Activated T-helper 9 cell treated with anti-CD3 and anti-CD28 coated beads, Interleukin-2, amount 50 U/mL, for 16 hours (primary cell): ENCODE data around the gene BEND4.
A peak's percentile ranks its signal among the peaks of the same experiment; 100 is the strongest.
"Not testable (repeated sequence)": the region's sequence is repeated elsewhere in the genome, so short reads cannot be mapped to it uniquely, and the experiment has no call there.

Experiments
- DNase-seq: peaks from one replicate; pipeline ENCODE4 v3.0.0-alpha.2; 2020; ENCODE audit warnings: low read depth

BEND4 gene

GRCh38 chr4:42152507-42153504 is at the start of gene BEND4:
Gene BEND4, minus strand, starts transcription at chr4:42152655. Its CDS starts 512 bp downstream, at chr4:42152143.
- DNase-seq = no peak

DNA sequence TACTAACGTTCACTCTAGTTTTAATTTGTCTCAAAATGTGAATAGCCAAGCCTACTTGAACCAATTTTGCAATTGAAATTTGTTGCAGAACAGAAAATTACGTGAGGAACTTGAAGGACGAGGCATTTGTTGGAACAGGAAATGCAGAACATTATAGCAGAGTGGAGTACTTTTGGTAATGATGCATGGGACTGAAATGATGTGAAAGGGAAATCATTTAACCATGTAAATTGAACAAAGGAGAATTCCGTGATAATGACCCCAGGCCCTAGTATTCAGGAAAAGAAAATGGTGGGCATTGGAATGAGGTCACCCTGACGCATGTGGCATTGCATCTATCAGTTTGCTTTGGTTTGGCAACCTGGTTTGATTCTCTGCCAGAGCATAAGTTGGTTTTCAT is 44.9 kb upstream of the BEND4 start:
- DNase-seq = no peak

DNA sequence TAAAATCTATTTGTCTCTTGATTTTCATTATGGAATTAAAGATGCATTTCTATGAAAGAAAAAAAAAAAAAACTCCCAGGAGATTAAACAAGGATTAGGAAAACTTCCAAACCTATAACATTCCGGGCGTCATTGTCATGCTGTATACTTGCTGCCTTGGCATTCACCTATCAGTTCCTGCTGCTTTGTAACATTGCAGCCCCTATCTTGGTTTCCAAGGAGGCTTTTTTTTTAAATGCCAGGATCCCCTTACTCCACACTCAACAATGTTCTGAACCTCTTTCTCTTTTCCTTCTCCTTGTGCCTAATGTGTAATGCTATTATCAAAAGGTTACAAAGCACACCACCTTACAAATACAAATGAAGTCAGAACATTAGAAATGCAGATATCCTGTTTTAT is 20.5 kb upstream of the BEND4 start:
- no peak for DNase-seq

DNA sequence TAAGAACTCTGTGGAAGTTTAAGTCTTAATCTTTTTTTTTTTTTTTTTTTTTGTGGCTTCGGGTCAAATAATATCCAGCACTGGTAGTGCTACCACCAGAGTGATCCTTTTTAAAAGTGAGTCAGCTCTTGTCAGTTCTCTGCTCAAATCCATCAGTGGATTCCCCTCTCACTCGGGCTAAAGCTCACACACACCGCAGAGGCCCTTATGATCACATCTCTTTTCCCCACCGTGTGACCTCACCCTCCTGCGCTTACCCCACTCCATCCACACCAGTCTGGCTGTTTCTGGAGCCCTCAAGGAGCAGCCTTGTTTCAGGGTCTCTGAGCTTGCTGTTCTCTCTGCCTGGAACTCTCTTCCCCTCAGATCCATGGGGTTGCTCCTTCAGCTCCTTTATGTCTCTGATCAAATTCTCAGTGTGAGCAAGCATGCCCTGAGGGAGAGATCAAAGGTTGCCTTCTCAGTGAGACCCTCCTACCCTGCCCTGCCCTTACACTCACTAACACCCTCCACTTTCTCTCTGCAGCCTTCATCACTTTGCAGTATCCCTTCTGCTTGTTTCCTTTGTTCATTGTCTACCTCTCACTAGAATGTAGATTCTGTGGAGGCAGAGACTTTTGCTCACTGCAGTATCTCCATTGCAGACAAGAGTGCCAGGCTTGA is 19.8 kb upstream of the BEND4 start:
- DNase-seq = no peak

- DNase-seq = no peak
Observed at GRCh38 chr4:42167709-42168108, 15.3 kb upstream of the BEND4 start.

GRCh38 chr4:42166186-42166585 is 13.7 kb upstream of the BEND4 start:
- not testable (repeated sequence) for DNase-seq

DNA sequence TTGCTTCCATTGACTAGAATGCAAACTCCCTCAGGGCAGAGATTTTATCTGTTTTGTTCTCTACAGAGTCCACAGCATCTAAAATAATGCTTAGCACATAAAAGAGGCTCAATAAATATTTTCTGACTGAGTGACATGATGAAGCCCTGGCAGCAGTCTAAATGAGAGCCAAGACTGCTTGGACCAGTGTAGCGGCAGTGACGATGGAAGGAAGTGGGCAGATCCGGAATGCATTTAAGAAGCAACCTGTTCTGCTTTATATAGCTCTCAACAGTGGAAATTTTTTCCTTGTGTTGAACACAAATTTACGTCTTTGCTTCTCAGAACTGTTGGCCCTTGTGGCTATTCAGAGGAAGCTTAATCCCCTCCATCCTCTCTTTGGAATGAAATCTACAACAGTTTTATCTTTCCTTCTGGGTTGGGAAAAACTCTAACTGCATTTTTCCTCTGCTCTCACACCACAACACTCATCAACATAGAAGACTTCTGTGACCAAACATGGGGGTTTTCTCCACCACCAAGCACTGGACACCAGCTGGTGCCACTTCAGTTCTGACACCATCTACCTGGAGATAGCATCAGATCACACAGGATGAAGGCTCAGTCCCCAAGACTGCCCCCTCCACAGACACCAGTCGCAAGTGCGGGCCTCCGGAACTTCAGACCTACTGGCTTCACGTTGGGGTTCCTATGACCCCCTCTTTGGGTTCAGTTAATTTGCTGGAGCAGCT is 7.0 kb upstream of the BEND4 start:
- no peak for DNase-seq

DNA sequence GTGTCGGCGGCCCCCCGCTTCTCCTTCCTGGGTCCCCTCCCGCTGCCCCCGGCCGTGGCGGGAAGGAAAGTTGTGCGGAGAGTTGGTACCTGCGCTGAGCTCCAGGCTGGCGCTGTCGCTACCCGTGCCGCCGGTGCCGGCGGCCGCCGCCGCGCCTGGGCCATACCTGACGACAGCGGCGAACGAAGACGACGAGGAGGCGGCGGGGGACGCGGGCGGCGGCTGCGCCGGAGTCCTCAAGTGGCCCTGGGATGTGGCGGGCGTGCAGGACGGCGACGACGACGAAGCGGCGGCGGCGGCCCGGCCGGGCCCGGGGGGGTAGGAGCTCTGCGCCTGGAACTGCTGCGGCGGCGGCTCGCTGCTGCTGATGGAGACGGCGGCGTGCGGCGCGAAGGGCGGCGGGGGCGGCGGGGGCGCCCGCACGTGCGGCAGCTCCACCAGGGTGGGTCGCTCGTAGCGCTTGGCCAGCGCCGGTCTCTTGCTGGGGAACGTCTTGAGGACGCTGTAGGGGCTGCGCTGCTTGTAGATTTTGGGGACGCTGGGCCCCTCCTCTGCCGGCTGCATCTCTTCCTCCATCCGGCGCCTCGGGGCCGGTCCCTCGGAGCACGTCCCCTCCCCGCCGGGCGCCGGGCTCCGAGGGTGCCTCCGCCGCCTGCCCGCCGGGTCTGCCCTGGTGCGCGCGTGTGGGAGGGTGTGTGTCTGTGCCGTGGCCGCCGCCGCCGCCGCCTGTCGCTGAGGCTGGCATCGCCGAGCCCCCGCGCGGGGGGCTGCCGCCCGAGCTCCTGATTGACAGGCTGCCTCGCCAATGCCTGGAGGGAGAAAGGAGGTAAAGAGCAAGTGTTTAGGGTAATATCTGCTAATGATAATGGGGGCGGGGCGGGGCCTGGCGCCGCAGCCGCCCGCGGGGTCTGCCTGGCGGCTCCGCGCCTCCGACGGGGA is 618 bp downstream of the BEND4 start:
- peak; percentile 9 for DNase-seq

GRCh38 chr4:42150653-42151567 is 1.5 kb downstream of the BEND4 start:
- DNase-seq = no peak

- no peak for DNase-seq
Observed at GRCh38 chr4:42149004-42149403, 3.5 kb downstream of the BEND4 start.

- no peak for DNase-seq
Observed at GRCh38 chr4:42148425-42148824, 4.0 kb downstream of the BEND4 start.

- no peak for DNase-seq
Observed at GRCh38 chr4:42144028-42144427, 8.4 kb downstream of the BEND4 start.

DNA sequence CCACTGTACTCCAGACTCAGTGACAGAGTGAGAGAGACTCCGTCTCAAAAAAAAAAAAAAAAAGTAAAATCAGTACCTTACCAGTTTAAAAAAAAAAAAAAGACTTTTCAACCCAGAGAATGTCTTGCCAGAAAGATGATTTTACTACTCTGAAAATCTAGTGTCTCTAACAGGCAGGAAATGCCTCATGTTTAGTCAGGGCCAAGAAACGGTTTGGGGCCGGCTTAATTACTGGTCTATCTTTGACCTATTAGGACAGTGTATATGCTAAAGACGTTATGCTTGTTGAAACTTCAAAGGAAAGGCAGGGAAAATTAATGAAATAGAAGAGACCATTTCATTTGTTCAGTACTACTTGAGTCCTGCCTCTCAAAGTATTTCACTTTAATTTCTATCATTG is 9.9 kb downstream of the BEND4 start:
- no peak for DNase-seq

GRCh38 chr4:42136371-42136770 is 16.1 kb downstream of the BEND4 start:
- no peak for DNase-seq

DNA sequence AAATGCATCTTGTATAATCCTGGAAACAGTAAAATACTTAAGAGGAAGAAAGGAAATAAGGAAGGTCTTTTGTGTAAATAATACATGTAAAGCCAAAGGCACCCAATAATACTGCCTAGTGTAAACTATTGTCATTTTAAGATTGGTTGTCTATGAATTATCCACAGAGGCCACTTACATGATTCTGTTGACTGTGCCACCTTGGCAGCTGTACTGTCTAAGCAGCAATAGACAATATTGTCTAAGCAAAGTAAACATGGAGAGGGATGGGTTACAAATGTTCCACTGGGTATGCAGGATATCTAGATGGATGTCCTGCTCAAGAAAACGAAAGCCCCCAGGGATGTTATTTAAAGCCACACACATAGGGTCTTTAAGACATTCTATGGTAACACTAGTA is 19.4 kb downstream of the BEND4 start:
- DNase-seq = no peak

GRCh38 chr4:42132099-42132498 is 20.4 kb downstream of the BEND4 start:
- DNase-seq = no peak

DNA sequence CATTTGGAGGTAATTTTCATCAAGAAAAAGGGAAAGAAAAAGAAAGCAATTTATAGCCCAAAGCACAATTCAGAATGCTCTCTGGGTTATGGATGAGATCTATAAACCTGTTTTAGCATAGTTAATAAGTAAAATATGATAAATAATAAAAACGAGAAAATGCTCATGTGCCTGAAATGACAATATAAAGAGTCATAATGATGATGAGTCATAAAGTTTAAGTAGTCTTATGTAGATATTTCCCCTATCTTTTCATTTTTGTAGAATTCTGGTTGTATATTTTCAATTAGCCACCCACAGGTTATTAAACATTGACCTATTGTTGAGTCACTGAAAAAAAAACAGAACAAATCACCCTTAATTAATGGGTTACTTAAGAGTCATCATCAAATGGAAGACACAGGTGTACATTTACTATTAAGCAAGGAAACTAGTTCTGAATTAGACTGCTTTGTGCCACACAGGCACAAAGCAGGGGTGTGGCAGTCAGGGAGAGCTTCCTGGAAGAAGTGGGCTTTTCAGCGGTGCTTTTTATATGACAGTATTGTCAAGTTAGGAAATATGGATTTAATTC is 29.3 kb downstream of the BEND4 start:
- no peak for DNase-seq

DNA sequence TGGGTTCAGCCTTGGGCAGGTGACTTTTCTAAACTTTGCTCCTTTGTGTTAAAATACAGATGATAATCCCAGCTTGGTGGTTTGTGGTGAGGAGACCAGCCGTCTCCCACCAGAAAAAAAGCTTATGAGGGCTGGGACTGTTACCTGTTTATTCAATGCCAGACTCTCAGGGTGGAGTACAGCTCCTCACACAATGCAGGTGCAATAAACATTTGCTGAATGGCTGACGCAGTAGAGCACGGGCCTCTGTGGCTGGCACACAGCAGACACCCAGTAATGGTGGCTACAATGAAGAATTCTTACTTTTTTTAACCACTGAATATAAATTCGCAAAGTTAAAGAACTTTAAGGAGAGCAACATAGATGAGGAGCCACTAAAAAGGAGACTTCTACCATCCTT is 30.2 kb downstream of the BEND4 start:
- no peak for DNase-seq

GRCh38 chr4:42119886-42120285 is 32.6 kb downstream of the BEND4 start:
- no peak for DNase-seq

- DNase-seq = no peak
Observed at GRCh38 chr4:42112846-42113245, 39.6 kb downstream of the BEND4 start.
